Spleen (tissue), 7 donors: ENCODE measurements around the gene TMEM128.

ENCODE experiments used
- CTCF ChIP-seq, 11 experiments: fragments of 200-600 bp in 7 of 11; fragments of 450-650 bp in 4 of 11; sonication (generic) in 4 of 11; IDR thresholded peaks in 8 of 11; conservative IDR thresholded peaks in 3 of 11; 1 replicate in 7 of 11; 2 replicates in 4 of 11; pipeline versions ENCODE4 v1.4.0 to v1.8.0; 2016 to 2021; ENCODE audit warnings: antibody characterized with exemption in 11 of 11, inconsistent platforms in 4 of 11, mild to moderate bottlenecking in 1 of 11
- POLR2A ChIP-seq, 3 donors: fragments of 450-650 bp; IDR thresholded peaks; one replicate each; pipeline ENCODE4 v1.5.1; 2017; ENCODE audit warnings: antibody characterized with exemption in 3 of 3, mild to moderate bottlenecking in 1 of 3
- POLR2AphosphoS5 ChIP-seq, 3 donors: sonication (generic); formaldehyde crosslinking; IDR thresholded peaks; one replicate each; pipeline ENCODE4 v1.5.1; 2017; ENCODE audit warnings: antibody characterized with exemption in 3 of 3
- donor health status: DM: no; HTN: no; CAD: no; lungs with moderate emphysema.
- donor health status: DM: no; HTN: no; CAD: no.
- donor health status: DM: no; HTN: no; CAD: no.

- no peak for TF ChIP-seq POLR2AphosphoS5 (IDR thresholded peaks at IDR 0.05)
- TF ChIP-seq POLR2A (IDR thresholded peaks at IDR 0.05), result no peak
- TF ChIP-seq CTCF (IDR thresholded peaks at IDR 0.05 in 8 of 11, conservative IDR thresholded peaks at IDR 0.05 in 3 of 11), result no peak
Measured at GRCh38 chr4:4216648-4217047, 31.4 kb downstream of the TMEM128 start.
